ENCODE results near the gene FLT3.

DNA sequence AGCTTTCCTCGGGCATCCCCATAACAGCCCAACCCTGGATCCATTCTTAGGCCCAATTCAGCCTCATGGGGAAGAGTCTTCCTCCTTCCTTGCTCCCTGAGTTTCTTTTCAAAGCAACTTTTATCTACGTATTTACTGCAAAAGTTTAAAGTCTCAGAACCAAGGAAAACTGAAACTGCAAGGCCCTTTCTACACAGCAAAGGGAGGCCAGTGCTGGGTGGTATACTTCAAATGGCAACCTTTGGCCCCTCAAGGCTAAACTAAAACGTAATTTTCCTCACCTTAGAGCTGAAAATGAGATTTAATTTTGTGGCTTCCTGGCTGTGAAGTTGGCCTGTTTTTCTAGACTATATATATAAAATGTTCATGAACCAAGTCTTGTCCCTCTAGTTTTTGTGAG, 136.9 kb downstream of the FLT3 start:
- TF ChIP-seq POLR2A (IDR thresholded peaks at IDR 0.05): no peak
- TF ChIP-seq, protein P1, sequence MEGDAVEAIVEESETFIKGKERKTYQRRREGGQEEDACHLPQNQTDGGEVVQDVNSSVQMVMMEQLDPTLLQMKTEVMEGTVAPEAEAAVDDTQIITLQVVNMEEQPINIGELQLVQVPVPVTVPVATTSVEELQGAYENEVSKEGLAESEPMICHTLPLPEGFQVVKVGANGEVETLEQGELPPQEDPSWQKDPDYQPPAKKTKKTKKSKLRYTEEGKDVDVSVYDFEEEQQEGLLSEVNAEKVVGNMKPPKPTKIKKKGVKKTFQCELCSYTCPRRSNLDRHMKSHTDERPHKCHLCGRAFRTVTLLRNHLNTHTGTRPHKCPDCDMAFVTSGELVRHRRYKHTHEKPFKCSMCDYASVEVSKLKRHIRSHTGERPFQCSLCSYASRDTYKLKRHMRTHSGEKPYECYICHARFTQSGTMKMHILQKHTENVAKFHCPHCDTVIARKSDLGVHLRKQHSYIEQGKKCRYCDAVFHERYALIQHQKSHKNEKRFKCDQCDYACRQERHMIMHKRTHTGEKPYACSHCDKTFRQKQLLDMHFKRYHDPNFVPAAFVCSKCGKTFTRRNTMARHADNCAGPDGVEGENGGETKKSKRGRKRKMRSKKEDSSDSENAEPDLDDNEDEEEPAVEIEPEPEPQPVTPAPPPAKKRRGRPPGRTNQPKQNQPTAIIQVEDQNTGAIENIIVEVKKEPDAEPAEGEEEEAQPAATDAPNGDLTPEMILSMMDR (IDR thresholded peaks at IDR 0.05): no peak
- TF ChIP-seq POLR2AphosphoS5 (IDR thresholded peaks at IDR 0.05; ENCODE audit: insufficient read depth in 1 of 2, low read depth in 1 of 2): no peak
